ENCODE measurements around the gene PELI2.
A peak's percentile ranks its signal among the peaks of the same experiment; 100 is the strongest.

Gene PELI2

GRCh38 chr14:56172571-56172971, 54.4 kb downstream of the PELI2 start:
- DNase-seq (ENCODE audit: low read depth in 2 of 2), result peak in 1 of 2 experiments; percentile 40

GRCh38 chr14:56173365-56173922, 55.2 kb downstream of the PELI2 start:
- no peak for DNase-seq (ENCODE audit: low read depth in 2 of 2)

GRCh38 chr14:56175773-56176172, 57.6 kb downstream of the PELI2 start:
- no peak for DNase-seq (ENCODE audit: low read depth in 2 of 2)

- DNase-seq (ENCODE audit: low read depth in 2 of 2), result no peak
These were observed 58.3 kb downstream of the PELI2 start for GRCh38 chr14:56176530-56176929.

GRCh38 chr14:56177036-56177435, 58.8 kb downstream of the PELI2 start:
- no peak for DNase-seq (ENCODE audit: low read depth in 2 of 2)

- DNase-seq (ENCODE audit: low read depth in 2 of 2), result no peak
These were observed 62.7 kb downstream of the PELI2 start for GRCh38 chr14:56180754-56181542.

- DNase-seq (ENCODE audit: low read depth in 2 of 2), result no peak
These were observed 63.5 kb downstream of the PELI2 start for GRCh38 chr14:56181681-56182085.

- DNase-seq (ENCODE audit: low read depth in 2 of 2), result no peak
These were observed 64.2 kb downstream of the PELI2 start for GRCh38 chr14:56182410-56182809.

GRCh38 chr14:56183631-56184157, 65.5 kb downstream of the PELI2 start:
- DNase-seq (ENCODE audit: low read depth in 2 of 2), result peak in 1 of 2 experiments; percentile 36

- no peak for DNase-seq (ENCODE audit: low read depth in 2 of 2)
These were observed 67.8 kb downstream of the PELI2 start for GRCh38 chr14:56185992-56186391.

GRCh38 chr14:56187736-56188135, 69.5 kb downstream of the PELI2 start:
- DNase-seq (ENCODE audit: low read depth in 2 of 2), result no peak

- DNase-seq (ENCODE audit: low read depth in 2 of 2), result peak; percentile 69 to 72
These were observed 71.1 kb downstream of the PELI2 start for GRCh38 chr14:56189307-56189706.

- no peak for DNase-seq (ENCODE audit: low read depth in 2 of 2)
These were observed 75.1 kb downstream of the PELI2 start for GRCh38 chr14:56193347-56193746.

GRCh38 chr14:56194042-56194441, 75.8 kb downstream of the PELI2 start:
- DNase-seq (ENCODE audit: low read depth in 2 of 2), result no peak

GRCh38 chr14:56195223-56195622, 77.0 kb downstream of the PELI2 start:
- no peak for DNase-seq (ENCODE audit: low read depth in 2 of 2)

- no peak for DNase-seq (ENCODE audit: low read depth in 2 of 2)
These were observed 77.5 kb downstream of the PELI2 start for GRCh38 chr14:56195704-56196103.

- DNase-seq (ENCODE audit: low read depth in 2 of 2), result no peak
These were observed 78.1 kb downstream of the PELI2 start for GRCh38 chr14:56196274-56196673.

GRCh38 chr14:56197150-56197549, 78.9 kb downstream of the PELI2 start:
- DNase-seq (ENCODE audit: low read depth in 2 of 2), result no peak

GRCh38 chr14:56198438-56198837, 80.2 kb downstream of the PELI2 start:
- no peak for DNase-seq (ENCODE audit: low read depth in 2 of 2)

- DNase-seq (ENCODE audit: low read depth in 2 of 2), result peak; percentile 81 to 83
These were observed 81.1 kb downstream of the PELI2 start for GRCh38 chr14:56199095-56199981.

- no peak for DNase-seq (ENCODE audit: low read depth in 2 of 2)
These were observed 81.9 kb downstream of the PELI2 start for GRCh38 chr14:56199982-56200577.

GRCh38 chr14:56202256-56202655, 84.0 kb downstream of the PELI2 start:
- no peak for DNase-seq (ENCODE audit: low read depth in 2 of 2)
